OCI-LY1 (cell line): ENCODE results near the gene SUGP2.

Source experiments
- CTCF ChIP-seq: fragments of 200-600 bp; sonication (generic), shearing (Covaris generic); IDR thresholded peaks from 2 replicates; pipeline ENCODE4 v1.5.1; 2017; ENCODE audit warnings: mild to moderate bottlenecking, antibody characterized with exemption, low read length, moderate library complexity, mixed read lengths
- EZH2 ChIP-seq: fragments of 200-600 bp; sonication (generic), shearing (Covaris generic); IDR thresholded peaks from 2 replicates; pipeline ENCODE4 v1.8.0; 2017; ENCODE audit warnings: borderline replicate concordance, mixed run types, mild to moderate bottlenecking, antibody characterized with exemption, low read length, moderate library complexity, mixed read lengths

- TF ChIP-seq EZH2 (no peak), CTCF (no peak)
Measured at GRCh38 chr19:19043481-19043880, 10.2 kb upstream of the SUGP2 start.
